WTC11 (cell line): Measurements from ENCODE around the gene NFIL3.

ENCODE experiments used
- CTCF ChIP-seq: fragments of 200-600 bp; IDR thresholded peaks from 2 replicates; pipeline ENCODE4 v1.8.0; 2022; ENCODE audit warnings: antibody characterized with exemption
- HMGXB4 ChIP-seq: sonication (generic); formaldehyde crosslinking; IDR thresholded peaks from 2 replicates; pipeline ENCODE4 v1.8.1; 2023; ENCODE audit warnings: mild to moderate bottlenecking, moderate library complexity, missing genetic modification reagents
- JUN ChIP-seq: sonication (generic); formaldehyde crosslinking; IDR thresholded peaks from 2 replicates; pipeline ENCODE4 v1.8.0; 2023; ENCODE audit warnings: mild to moderate bottlenecking, missing genetic modification reagents
- MAX ChIP-seq: sonication (generic); formaldehyde crosslinking; IDR thresholded peaks from 2 replicates; pipeline ENCODE4 v1.8.0; 2022; ENCODE audit warnings: mild to moderate bottlenecking, missing genetic modification reagents
- NR3C1 ChIP-seq: sonication (generic); formaldehyde crosslinking; conservative IDR thresholded peaks from 2 replicates; pipeline ENCODE4 v1.8.1; 2023; ENCODE audit warnings: low read depth, mild to moderate bottlenecking, missing genetic modification reagents
- USF2 ChIP-seq: sonication (generic); formaldehyde crosslinking; IDR thresholded peaks from 2 replicates; pipeline ENCODE4 v1.8.1; 2023; ENCODE audit warnings: mild to moderate bottlenecking, missing genetic modification reagents, moderate library complexity
- ZNF317 ChIP-seq: sonication (generic); formaldehyde crosslinking; IDR thresholded peaks from 2 replicates; pipeline ENCODE4 v1.8.1; 2023; ENCODE audit warnings: low read depth, mild to moderate bottlenecking, moderate library complexity, missing genetic modification reagents, borderline replicate concordance
- ZNF671 ChIP-seq: fragments of 250-450 bp; sonication (Bioruptor Pico); IDR thresholded peaks from 2 replicates; pipeline ENCODE4 v1.8.0; 2021; ENCODE audit warnings: mild to moderate bottlenecking

- TF ChIP-seq HMGXB4 (CRISPR knock-in tag) (no peak), CTCF (no peak), ZNF317 (CRISPR knock-in tag) (no peak), USF2 (CRISPR knock-in tag) (no peak), JUN (no peak), MAX (CRISPR knock-in tag) (no peak), ZNF671 (CRISPR knock-in tag) (no peak), NR3C1 (CRISPR knock-in tag) (no peak)
Measured at GRCh38 chr9:91423785-91424402, at the start of gene NFIL3.
